PC-3 (cell line): Measurements from ENCODE around the gene IST1.

Experiments
- EZH2 ChIP-seq: fragments of 300-600 bp; sonication (generic); IDR thresholded peaks from one replicate; pipeline ENCODE4 v1.6.1; 2017; ENCODE audit warnings: antibody characterized with exemption, mild to moderate bottlenecking, low read length; ENCODE audit not compliant: unreplicated experiment
- TF ChIP-seq, protein P1 (sequence below): fragments of 300-600 bp; sonication (generic); conservative IDR thresholded peaks from 2 replicates; pipeline ENCODE4 v1.5.1; 2017; ENCODE audit warnings: antibody characterized with exemption, low read depth, mild to moderate bottlenecking, low read length

DNA sequence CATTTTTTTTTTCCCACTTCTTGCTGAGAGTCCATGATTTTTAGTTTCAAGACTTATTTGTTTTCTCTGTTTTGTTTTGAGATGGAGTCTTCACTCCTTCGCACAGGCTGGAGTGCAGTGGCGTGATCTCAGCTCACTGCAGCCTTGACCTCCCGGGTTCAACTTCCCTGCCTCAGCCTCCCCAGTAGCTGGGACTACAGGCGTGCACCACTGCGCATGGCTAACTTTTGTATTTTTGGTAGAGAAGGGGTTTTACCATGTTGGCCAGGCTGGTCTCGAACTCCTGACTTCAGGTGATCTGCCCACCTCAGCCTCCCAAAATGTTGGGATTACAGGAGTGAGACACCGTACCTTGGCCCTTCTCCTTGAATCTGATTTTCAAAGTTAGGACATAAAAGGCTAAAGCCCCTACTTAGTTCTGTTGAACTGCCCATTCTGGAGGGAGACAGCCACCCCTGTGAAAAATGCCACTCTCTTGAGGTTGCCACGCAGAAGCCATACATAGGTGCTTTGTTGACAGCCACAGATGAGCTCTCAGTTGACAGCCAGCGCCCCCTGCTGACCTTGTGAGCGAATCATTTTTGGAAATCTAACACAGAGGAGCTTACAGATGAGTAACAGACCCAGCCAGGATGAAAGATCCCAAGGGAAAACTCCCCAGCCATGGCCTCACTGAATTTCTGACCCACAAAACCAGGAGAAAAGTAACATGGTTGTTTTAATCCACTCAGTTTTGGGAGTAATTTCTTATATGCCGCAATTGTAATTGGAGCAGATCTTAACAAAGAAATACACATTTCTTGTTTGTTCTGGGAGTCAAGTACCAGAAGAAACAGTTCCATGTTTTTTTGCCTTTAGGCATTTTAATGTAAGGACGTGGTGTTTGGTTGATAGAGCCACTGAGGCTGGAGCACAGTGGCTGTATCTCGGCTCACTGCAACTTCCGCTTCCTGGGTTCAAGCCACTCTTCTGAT, 66.0 kb downstream of the IST1 start:
- TF ChIP-seq, protein P1, sequence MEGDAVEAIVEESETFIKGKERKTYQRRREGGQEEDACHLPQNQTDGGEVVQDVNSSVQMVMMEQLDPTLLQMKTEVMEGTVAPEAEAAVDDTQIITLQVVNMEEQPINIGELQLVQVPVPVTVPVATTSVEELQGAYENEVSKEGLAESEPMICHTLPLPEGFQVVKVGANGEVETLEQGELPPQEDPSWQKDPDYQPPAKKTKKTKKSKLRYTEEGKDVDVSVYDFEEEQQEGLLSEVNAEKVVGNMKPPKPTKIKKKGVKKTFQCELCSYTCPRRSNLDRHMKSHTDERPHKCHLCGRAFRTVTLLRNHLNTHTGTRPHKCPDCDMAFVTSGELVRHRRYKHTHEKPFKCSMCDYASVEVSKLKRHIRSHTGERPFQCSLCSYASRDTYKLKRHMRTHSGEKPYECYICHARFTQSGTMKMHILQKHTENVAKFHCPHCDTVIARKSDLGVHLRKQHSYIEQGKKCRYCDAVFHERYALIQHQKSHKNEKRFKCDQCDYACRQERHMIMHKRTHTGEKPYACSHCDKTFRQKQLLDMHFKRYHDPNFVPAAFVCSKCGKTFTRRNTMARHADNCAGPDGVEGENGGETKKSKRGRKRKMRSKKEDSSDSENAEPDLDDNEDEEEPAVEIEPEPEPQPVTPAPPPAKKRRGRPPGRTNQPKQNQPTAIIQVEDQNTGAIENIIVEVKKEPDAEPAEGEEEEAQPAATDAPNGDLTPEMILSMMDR = peak; percentile 80
- no peak for TF ChIP-seq EZH2
